Panc1 (cell line): ENCODE results near the gene TTC38. TPM values are rescaled to one million over a fixed set of nuclear protein-coding genes. Genes with fewer than 3 reads are reported as not detected.
"Not testable (repeated sequence)": the region's sequence is repeated elsewhere in the genome, so short reads cannot be mapped to it uniquely, and the experiment has no call there.

Experiments
- ATAC-seq: fragments of 200-7000 bp; cut with Tn5 transposase; 2 replicates; pipeline ENCODE4 v1.9.1; 2020; ENCODE audit warnings: mild to moderate bottlenecking, moderate library complexity
- BruUV-seq: library from RNA; stranded (reverse); fragments of 400-500 nt; replicated peaks from 2 replicates; lab custom pipeline; 2021; lab: Mats Ljungman, UMichigan
- CTCF ChIA-PET: fragments of 300-600 bp; sonication (Branson Sonifier 250); formaldehyde crosslinking; loops from one replicate; lab custom pipeline; 2022; ENCODE audit warnings: antibody characterized with exemption; lab: Charles Lee
- POLR2A ChIA-PET: fragments of 300-600 bp; sonication (Branson Sonifier 250); formaldehyde crosslinking; loops from one replicate; lab custom pipeline; 2022; ENCODE audit warnings: antibody characterized with exemption; lab: Charles Lee
- DNase-seq: peaks from one replicate; pipeline ENCODE4 v3.0.0-alpha.2; 2010; ENCODE audit warnings: low read depth, low spot score
- H3K27ac ChIP-seq: 2 replicates; pipeline ENCODE4 v1.5.1; 2011; ENCODE audit warnings: mild to moderate bottlenecking, low read length, inconsistent platforms
- H3K27me3 ChIP-seq: fragments of 200-500 bp; sonication (Bioruptor generic); 2 replicates; pipeline ENCODE4 v1.6.0; 2014; ENCODE audit warnings: low read length, inconsistent platforms; ENCODE audit not compliant: control insufficient read depth, insufficient read depth
- H3K36me3 ChIP-seq: fragments of 200-500 bp; sonication (Bioruptor generic); 2 replicates; pipeline ENCODE4 v1.5.1; 2014; ENCODE audit warnings: inconsistent platforms, mild to moderate bottlenecking, low read length, moderate library complexity; ENCODE audit not compliant: control insufficient read depth, insufficient read depth
- H3K4me1 ChIP-seq: 2 replicates; pipeline ENCODE4 v1.5.1; 2011; ENCODE audit warnings: inconsistent platforms, mild to moderate bottlenecking, low read length, moderate library complexity; ENCODE audit not compliant: control insufficient read depth, insufficient read depth
- H3K4me3 ChIP-seq, 2 experiments: 2 replicates each; pipeline ENCODE4 v1.5.1; 2011 to 2012; ENCODE audit warnings: low read depth in 2 of 2, low read length in 2 of 2, mild to moderate bottlenecking in 2 of 2, inconsistent platforms in 1 of 2, moderate library complexity in 1 of 2
- H3K9me3 ChIP-seq: fragments of 200-500 bp; sonication (Bioruptor generic); 2 replicates; pipeline ENCODE4 v1.5.1; 2014; ENCODE audit warnings: low read depth, mild to moderate bottlenecking, inconsistent platforms, low read length, moderate library complexity; ENCODE audit not compliant: control insufficient read depth, insufficient read depth
- POLR2AphosphoS5 ChIP-seq: IDR thresholded peaks from 2 replicates; pipeline ENCODE4 v1.6.1; 2012; ENCODE audit warnings: mild to moderate bottlenecking, low read depth, low read length, moderate library complexity
- SIN3A ChIP-seq: IDR thresholded peaks from 2 replicates; pipeline ENCODE4 v1.6.1; 2012; ENCODE audit warnings: low read depth, mild to moderate bottlenecking, low read length, moderate library complexity, borderline replicate concordance; ENCODE audit not compliant: insufficient read depth
- TCF7L2 ChIP-seq: IDR thresholded peaks from 2 replicates; pipeline ENCODE4 v1.6.1; 2011; ENCODE audit warnings: mild to moderate bottlenecking, low read depth, low read length, inconsistent platforms
- in situ Hi-C: cut with HindIII; loops from 2 replicates; pipeline ENCODE4 v1.10.0; 2016; ENCODE audit warnings: low sequenced_read_pairs, low pct_unique_long_range_greater_than_20kb
- intact Hi-C: fragments of 100-400 bp; cut with micrococcal nuclease; formaldehyde crosslinking; loops from one replicate; pipeline ENCODE4 v1.10.0; 2022; ENCODE audit not compliant: unreplicated experiment
- total RNA-seq: library from RNA; stranded (reverse); gene quantifications from one replicate; pipeline ENCODE4 v1.2.1, GENCODE V29; 2021; ENCODE audit not compliant: unreplicated experiment
- TF ChIP-seq, protein P1 (sequence below): fragments of 450-650 bp; IDR thresholded peaks from 2 replicates; pipeline ENCODE4 v1.5.1; 2017; ENCODE audit warnings: mild to moderate bottlenecking
- TF ChIP-seq, protein P2 (sequence below), 2 experiments: IDR thresholded peaks; 2 replicates each; pipeline ENCODE4 v1.6.1; 2011 to 2012; ENCODE audit warnings: low read depth in 2 of 2, control low read depth in 1 of 2, low read length in 1 of 2, mild to moderate bottlenecking in 1 of 2, moderate library complexity in 1 of 2; ENCODE audit not compliant: insufficient read depth in 1 of 2

TTC38 gene
- total RNA-seq, 1 experiment from 2014 or later: 14.0 TPM

DNA sequence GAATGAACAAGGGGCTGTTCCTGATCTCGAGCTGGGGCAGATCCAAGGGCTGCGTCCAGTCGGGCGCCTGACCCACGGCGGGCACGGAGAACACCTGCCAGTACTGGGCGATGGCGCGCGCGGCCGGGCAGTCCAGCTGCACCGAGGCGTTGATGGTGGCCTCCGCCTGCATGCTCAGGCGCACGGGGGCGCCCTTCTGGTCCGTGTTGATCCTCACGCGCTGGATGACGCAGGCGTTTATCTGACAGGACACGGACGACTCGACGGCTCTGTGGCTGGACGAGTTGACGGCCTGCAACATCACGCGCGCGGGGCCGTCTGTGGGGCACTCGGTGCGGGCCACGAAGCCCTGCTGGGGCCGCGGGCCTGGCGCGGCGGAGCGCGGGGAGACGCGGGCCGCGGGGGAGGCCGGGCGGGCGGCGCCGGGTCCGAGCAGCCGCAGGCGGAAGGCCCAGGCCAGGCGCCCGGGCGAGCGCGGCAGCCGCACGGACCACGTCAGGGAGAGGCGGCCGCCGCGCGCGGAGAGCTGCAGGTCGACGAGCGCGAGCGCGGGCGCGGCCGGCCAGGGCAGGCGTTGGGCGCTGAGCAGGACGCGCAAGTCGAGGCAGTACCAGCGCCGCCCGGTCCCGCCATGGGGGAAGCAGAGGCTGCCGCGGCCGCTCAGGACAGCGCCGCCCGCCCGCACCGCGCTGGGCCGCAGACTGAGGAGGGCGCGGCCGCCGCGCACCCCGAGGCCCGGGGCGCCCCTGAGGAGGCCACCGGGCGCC, 5.2 kb upstream of the TTC38 start:
- no peaks in the 10 kb centered on the region for H3K9me3 ChIP-seq
- no peak for TF ChIP-seq SIN3A
- no peak for TF ChIP-seq TCF7L2
- no peak for TF ChIP-seq POLR2AphosphoS5
- TF ChIP-seq, protein P1, sequence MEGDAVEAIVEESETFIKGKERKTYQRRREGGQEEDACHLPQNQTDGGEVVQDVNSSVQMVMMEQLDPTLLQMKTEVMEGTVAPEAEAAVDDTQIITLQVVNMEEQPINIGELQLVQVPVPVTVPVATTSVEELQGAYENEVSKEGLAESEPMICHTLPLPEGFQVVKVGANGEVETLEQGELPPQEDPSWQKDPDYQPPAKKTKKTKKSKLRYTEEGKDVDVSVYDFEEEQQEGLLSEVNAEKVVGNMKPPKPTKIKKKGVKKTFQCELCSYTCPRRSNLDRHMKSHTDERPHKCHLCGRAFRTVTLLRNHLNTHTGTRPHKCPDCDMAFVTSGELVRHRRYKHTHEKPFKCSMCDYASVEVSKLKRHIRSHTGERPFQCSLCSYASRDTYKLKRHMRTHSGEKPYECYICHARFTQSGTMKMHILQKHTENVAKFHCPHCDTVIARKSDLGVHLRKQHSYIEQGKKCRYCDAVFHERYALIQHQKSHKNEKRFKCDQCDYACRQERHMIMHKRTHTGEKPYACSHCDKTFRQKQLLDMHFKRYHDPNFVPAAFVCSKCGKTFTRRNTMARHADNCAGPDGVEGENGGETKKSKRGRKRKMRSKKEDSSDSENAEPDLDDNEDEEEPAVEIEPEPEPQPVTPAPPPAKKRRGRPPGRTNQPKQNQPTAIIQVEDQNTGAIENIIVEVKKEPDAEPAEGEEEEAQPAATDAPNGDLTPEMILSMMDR: no peak
- TF ChIP-seq, protein P2, sequence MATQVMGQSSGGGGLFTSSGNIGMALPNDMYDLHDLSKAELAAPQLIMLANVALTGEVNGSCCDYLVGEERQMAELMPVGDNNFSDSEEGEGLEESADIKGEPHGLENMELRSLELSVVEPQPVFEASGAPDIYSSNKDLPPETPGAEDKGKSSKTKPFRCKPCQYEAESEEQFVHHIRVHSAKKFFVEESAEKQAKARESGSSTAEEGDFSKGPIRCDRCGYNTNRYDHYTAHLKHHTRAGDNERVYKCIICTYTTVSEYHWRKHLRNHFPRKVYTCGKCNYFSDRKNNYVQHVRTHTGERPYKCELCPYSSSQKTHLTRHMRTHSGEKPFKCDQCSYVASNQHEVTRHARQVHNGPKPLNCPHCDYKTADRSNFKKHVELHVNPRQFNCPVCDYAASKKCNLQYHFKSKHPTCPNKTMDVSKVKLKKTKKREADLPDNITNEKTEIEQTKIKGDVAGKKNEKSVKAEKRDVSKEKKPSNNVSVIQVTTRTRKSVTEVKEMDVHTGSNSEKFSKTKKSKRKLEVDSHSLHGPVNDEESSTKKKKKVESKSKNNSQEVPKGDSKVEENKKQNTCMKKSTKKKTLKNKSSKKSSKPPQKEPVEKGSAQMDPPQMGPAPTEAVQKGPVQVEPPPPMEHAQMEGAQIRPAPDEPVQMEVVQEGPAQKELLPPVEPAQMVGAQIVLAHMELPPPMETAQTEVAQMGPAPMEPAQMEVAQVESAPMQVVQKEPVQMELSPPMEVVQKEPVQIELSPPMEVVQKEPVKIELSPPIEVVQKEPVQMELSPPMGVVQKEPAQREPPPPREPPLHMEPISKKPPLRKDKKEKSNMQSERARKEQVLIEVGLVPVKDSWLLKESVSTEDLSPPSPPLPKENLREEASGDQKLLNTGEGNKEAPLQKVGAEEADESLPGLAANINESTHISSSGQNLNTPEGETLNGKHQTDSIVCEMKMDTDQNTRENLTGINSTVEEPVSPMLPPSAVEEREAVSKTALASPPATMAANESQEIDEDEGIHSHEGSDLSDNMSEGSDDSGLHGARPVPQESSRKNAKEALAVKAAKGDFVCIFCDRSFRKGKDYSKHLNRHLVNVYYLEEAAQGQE (IDR thresholded peaks at IDR 0.05; ENCODE audit: insufficient read depth in 1 of 2, low read depth in 2 of 2, low read length in 1 of 2): no peak
- no peaks in the 10 kb centered on the region for H3K27me3 ChIP-seq
- H3K36me3 ChIP-seq: no peaks in the 10 kb centered on the region
- no TSS peak for BruUV-seq
- CTCF ChIA-PET: no interaction called here
- POLR2A ChIA-PET: no interaction called here
- no peak overlapping the region for H3K27ac ChIP-seq
- H3K4me3 ChIP-seq: no peak overlapping the region
- in situ Hi-C loops: no loop called here
- ATAC-seq: no peak
- intact Hi-C loops: no loop called here
- H3K4me1 ChIP-seq: no peaks in the 10 kb centered on the region
- DNase-seq: no peak

DNA sequence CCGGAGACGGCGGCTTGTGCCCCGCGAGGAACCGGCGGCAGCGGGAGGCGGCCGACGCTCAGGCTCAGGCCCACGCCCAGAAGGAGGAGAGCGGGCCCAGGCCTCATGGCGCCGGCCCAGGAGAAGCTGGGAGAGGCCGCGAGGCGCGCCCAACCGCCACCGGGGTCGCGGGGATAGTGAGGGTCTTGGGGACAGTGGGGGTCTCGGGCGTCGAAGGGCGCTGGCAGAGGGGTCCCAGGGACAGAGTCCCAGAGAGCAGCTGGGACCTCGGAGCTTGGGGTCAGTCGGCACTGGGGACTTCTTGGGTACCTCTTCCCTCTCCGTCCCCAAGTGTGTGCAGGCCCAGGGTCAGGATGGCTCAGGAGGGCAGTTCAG, 4.6 kb upstream of the TTC38 start, which contains the start of gene PKDREJ:
Gene PKDREJ (minus strand): TSS at position 128 of the 375 bp plus-strand sequence. CDS start 21 bp downstream, at position 107.
- H3K9me3 ChIP-seq: no peaks in the 10 kb centered on the region
- DNase-seq: no peak
- BruUV-seq: no TSS peak
- H3K36me3 ChIP-seq: no peaks in the 10 kb centered on the region
- in situ Hi-C loops (no loop called here), intact Hi-C loops (no loop called here)
- POLR2A ChIA-PET: no interaction called here
- H3K27ac ChIP-seq: no peak within 1 kb of the TSS
- H3K27me3 ChIP-seq: no peaks in the 10 kb centered on the region
- CTCF ChIA-PET: no interaction called here
- H3K4me3 ChIP-seq: no peak within 1 kb of the TSS
- H3K4me1 ChIP-seq: no peaks in the 10 kb centered on the region
- TF ChIP-seq, protein P1: no peak
- TF ChIP-seq POLR2AphosphoS5 (no peak), SIN3A (no peak), TCF7L2 (no peak)
- TF ChIP-seq, protein P2 (IDR thresholded peaks at IDR 0.05; ENCODE audit: insufficient read depth in 1 of 2, low read depth in 2 of 2, low read length in 1 of 2): no peak
- no peak for ATAC-seq

DNA sequence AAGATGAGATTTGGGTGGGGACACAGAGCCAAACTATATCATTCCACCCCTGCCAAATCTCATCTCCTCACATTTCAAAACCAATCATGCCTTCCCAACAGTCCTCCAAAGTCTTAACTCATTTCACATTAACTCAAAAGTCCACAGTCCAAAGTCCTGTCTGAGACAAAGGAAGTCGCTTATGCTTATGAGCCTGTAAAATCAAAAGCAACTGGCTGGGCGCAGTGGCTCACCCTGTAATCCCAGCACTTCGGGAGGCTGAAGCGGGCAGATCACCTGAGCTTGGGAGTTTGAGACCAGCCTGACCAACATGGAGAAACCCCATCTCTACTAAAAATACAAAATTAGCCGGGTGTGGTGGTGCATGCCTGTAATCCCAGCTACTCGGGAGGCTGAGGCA, 3.3 kb upstream of the TTC38 start:
- H3K9me3 ChIP-seq, BruUV-seq, H3K4me1 ChIP-seq, H3K27ac ChIP-seq, intact Hi-C loops, POLR2A ChIA-PET, ATAC-seq, H3K27me3 ChIP-seq, H3K4me3 ChIP-seq, DNase-seq, CTCF ChIA-PET, in situ Hi-C loops, H3K36me3 ChIP-seq: not testable (repeated sequence)
